ENCODE data around the gene PRDM7.
"Not testable (repeated sequence)": the region's sequence is repeated elsewhere in the genome, so short reads cannot be mapped to it uniquely, and the experiment has no call there.

DNA sequence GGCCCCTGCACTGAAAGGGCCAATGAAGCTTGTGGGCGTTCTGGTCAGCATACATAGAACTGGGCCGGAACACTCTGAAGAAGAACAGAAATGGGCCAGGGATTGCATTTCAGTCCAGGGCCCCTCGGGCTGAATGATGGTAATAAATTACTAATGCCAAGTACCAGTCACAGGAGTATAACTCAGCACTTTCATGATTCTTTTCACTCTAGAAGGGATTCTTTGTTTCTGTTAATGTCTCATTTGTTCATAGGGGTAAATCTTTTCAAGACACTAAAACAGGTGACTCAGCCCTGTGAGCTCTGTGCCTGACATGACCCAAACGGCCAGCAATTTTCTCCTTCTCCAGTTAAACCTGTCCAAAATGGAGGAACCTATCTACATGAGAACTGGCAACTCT is 15.7 kb upstream of the PRDM7 start:
- TF ChIP-seq, protein P1, sequence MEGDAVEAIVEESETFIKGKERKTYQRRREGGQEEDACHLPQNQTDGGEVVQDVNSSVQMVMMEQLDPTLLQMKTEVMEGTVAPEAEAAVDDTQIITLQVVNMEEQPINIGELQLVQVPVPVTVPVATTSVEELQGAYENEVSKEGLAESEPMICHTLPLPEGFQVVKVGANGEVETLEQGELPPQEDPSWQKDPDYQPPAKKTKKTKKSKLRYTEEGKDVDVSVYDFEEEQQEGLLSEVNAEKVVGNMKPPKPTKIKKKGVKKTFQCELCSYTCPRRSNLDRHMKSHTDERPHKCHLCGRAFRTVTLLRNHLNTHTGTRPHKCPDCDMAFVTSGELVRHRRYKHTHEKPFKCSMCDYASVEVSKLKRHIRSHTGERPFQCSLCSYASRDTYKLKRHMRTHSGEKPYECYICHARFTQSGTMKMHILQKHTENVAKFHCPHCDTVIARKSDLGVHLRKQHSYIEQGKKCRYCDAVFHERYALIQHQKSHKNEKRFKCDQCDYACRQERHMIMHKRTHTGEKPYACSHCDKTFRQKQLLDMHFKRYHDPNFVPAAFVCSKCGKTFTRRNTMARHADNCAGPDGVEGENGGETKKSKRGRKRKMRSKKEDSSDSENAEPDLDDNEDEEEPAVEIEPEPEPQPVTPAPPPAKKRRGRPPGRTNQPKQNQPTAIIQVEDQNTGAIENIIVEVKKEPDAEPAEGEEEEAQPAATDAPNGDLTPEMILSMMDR (conservative IDR thresholded peaks at IDR 0.05), result not testable (repeated sequence)
- TF ChIP-seq ZFX (IDR thresholded peaks at IDR 0.05), result not testable (repeated sequence)

All from C4-2B (cell line).